Fibroblast of villous mesenchyme (primary cell): ENCODE data around the gene DUS4L. TPM values are rescaled to one million over a fixed set of nuclear protein-coding genes. Genes with fewer than 3 reads are reported as not detected.

ENCODE experiments used
- DNase-seq: peaks from one replicate; pipeline ENCODE4 v3.0.0-alpha.2; 2010; ENCODE audit warnings: low read depth
- H3K4me3 ChIP-seq: 2 replicates; pipeline ENCODE4 v1.5.1; 2011; ENCODE audit warnings: low read depth, mild to moderate bottlenecking, low read length
- total RNA-seq: library from RNA; depleted of rRNA; stranded (reverse); fragments of >200 nt; gene quantifications from 2 replicates; pipeline ENCODE4 v1.2.3, GENCODE V29; 2012
- TF ChIP-seq, protein P1 (sequence below): IDR thresholded peaks from 2 replicates; pipeline ENCODE4 v1.5.1; 2012; ENCODE audit warnings: low read depth, mild to moderate bottlenecking, low read length; ENCODE audit not compliant: insufficient read depth

Gene DUS4L
- total RNA-seq, 1 donor, result 10.4 TPM

DNA sequence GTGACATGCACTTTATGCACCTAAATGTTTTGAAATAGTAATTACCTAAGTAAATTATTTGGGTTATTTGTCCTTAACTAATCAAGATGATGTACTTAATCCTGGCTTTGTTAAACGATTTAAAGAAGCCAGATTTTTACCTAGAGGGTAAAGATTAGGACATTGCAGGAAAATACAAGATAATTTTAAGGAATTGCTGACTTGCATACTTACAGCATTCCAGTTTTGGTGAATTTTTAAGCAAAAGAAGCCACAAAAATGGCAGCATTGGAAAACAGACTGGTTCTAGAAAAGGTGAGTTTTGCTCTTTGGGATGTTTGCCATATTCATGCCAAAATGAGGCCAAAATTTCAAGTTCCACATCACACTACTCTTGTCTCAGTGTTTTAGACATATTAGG, 49.7 kb downstream of the DUS4L start:
- DNase-seq, result no peak
- H3K4me3 ChIP-seq, result no peak overlapping the region
- TF ChIP-seq, protein P1, sequence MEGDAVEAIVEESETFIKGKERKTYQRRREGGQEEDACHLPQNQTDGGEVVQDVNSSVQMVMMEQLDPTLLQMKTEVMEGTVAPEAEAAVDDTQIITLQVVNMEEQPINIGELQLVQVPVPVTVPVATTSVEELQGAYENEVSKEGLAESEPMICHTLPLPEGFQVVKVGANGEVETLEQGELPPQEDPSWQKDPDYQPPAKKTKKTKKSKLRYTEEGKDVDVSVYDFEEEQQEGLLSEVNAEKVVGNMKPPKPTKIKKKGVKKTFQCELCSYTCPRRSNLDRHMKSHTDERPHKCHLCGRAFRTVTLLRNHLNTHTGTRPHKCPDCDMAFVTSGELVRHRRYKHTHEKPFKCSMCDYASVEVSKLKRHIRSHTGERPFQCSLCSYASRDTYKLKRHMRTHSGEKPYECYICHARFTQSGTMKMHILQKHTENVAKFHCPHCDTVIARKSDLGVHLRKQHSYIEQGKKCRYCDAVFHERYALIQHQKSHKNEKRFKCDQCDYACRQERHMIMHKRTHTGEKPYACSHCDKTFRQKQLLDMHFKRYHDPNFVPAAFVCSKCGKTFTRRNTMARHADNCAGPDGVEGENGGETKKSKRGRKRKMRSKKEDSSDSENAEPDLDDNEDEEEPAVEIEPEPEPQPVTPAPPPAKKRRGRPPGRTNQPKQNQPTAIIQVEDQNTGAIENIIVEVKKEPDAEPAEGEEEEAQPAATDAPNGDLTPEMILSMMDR, result no peak

DNA sequence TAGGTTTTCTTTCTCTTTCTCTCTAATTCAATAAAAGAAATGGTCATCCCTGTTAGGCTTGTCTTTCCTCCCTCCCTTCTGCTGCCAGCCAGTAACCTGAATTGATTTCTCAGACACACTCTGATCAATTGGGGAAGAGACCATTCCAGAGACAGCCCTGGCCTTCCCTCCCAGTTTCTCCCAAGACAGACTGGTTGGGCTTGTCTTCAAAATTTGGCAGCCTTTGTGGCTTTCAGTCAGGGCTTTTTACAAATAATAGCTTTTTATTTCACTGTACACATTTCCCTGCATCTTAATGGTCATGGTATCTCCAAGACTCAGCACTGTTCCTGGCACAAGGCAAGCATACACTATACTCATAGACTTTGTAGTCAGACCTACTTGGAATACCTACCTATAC, 50.2 kb downstream of the DUS4L start:
- TF ChIP-seq, protein P1, result no peak
- no peak for DNase-seq
- H3K4me3 ChIP-seq, result no peak overlapping the region

DNA sequence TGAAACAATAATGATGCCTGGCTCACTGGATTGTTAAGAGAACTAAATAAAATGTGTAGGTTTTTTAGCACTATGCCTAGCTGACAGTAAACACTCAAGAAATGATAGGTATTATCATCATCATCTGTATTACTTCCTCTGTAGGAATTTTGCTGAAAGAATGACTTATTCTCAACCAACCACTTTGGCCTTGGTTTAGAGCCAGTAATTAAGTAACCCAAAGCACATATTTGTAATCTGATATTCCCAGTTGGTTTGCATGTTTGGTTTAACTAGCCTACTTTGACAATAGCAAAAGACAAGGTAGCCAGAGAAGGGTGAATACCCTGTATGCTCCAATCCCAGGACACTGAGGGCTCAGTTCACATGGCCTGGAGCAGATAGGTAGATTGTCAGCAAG, 50.7 kb downstream of the DUS4L start:
- no peak overlapping the region for H3K4me3 ChIP-seq
- DNase-seq, result peak; percentile 55
- TF ChIP-seq, protein P1, result no peak

DNA sequence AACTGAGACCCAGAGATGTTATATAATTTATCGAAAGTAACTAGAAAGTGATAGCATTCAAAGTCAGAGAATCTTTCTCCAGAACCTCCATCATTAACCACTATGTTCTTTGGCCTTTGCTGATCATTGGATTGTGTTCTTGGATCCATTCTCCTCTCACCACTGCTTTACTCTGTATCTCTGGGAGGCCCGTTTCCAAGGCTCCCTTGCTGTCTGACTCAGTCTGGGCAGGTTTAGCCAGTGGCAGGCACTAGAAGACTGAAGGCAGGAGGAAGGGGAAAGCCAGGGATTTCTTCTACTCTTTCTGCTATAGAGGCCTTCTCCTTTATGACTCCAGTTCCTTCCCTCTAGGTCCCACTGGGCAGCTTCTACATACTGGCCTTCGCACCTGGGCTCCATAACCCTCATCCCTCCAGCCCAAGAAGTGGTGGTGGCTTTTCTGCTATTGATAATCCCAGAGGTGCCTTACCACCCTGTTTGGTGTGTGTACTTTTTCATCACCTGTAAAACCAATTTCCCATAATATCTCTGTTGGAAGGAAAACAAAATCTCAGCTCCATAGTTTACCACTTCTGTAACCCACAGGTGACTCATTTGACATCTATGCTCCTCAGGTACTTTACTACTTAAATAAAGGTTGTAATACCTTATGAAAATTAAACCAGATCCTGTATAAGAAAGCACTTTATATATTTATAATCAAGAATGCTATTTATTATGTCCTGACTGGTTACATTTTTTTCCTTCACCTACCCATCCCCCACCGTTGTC, 52.3 kb downstream of the DUS4L start:
- TF ChIP-seq, protein P1, result no peak
- DNase-seq, result no peak
- no peak overlapping the region for H3K4me3 ChIP-seq

DNA sequence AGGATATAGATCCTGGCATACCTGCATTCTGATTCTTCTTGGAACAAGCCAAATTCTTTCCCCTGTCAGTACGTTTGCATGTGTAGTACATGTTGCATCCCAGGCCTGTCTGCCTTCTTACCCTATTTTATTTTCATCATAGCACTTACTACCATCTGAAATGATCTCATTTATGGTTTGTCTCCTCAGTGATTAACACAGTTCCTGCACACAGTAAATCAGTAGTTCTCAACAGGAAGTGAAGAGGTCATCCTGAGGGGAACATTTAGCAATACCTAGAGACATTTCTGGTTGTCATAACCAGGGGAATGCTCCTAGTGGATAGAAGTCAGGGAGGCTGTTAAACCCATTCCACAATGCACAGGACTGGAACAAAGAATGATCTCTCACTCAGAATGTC, 58.7 kb downstream of the DUS4L start:
- no peak overlapping the region for H3K4me3 ChIP-seq
- TF ChIP-seq, protein P1, result no peak
- peak; percentile 88 for DNase-seq

DNA sequence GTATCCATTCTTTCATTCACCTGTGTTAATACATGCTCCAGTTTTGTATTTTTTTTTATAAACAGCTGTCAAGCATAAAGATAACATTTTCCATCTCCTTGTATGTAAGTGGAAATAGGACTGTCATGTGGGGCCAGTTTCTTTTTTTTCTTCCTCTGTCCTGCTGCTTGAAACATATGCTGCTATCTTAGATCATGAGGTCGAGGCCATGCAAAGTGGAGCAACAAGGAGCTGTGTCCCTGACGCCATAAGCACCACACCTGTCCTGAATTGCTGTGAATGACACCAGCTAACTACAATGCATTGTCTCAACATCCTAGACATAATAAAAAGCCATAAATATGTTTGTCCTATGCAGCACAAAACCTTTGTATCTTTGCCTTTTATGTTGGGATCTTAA, 59.1 kb downstream of the DUS4L start:
- DNase-seq, result peak; percentile 34
- H3K4me3 ChIP-seq, result no peak overlapping the region
- TF ChIP-seq, protein P1, result no peak

DNA sequence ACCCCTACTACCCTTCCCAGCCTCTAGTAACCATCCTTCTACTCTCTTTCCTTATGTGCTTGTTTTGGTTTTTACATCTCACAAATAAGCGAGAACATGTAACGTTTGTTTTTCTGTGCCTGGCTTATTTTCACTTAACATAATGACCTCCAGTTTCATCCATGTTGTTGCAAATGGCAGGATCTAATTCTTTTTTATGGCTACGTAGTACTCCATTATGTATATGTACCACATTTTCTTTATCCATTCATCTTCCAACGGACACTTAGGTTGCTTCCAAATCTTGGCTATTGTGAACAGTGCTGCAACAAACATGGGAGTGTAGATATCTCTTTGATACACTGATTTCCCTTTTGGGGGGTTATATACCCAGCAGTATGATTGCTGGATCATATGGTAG, 63.2 kb downstream of the DUS4L start:
- TF ChIP-seq, protein P1, result no peak
- no peak overlapping the region for H3K4me3 ChIP-seq
- DNase-seq, result no peak
